Mammary epithelial cell (primary cell): Measurements from ENCODE around the gene CD151.

Experiments used
- EZH2 ChIP-seq: IDR thresholded peaks from 2 replicates; pipeline ENCODE4 v1.6.1; 2012; ENCODE audit warnings: low read length, inconsistent platforms, borderline replicate concordance
- TF ChIP-seq, protein P1 (sequence below), 2 donors: IDR thresholded peaks in 1 of 2; conservative IDR thresholded peaks in 1 of 2; 2 replicates each; pipeline ENCODE4 v1.5.1; 2011 to 2012; ENCODE audit warnings: inconsistent platforms in 2 of 2, low read length in 2 of 2, mild to moderate bottlenecking in 2 of 2, control low read depth in 1 of 2, low read depth in 1 of 2; ENCODE audit not compliant: insufficient read depth in 1 of 2; ENCODE audit errors: extremely low read depth in 1 of 2

DNA sequence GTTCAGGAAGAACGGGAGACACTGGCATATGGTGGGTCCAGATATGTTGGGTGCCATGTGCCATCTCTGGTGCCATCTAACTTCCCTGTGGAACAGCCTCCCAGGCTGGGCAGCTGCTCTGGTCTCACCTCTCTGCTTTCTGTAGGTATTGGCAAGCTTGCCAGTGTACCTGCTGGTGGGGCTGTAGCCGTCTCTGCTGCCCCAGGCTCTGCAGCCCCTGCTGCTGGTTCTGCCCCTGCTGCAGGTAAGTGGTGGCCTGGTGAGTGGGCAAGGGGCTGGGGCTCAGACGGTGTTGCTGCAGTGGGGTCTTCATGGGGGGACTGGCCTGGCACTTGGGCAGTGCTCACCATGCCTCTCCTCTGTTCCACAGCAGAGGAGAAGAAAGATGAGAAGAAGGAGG, 20.4 kb upstream of the CD151 start:
- TF ChIP-seq, protein P1, sequence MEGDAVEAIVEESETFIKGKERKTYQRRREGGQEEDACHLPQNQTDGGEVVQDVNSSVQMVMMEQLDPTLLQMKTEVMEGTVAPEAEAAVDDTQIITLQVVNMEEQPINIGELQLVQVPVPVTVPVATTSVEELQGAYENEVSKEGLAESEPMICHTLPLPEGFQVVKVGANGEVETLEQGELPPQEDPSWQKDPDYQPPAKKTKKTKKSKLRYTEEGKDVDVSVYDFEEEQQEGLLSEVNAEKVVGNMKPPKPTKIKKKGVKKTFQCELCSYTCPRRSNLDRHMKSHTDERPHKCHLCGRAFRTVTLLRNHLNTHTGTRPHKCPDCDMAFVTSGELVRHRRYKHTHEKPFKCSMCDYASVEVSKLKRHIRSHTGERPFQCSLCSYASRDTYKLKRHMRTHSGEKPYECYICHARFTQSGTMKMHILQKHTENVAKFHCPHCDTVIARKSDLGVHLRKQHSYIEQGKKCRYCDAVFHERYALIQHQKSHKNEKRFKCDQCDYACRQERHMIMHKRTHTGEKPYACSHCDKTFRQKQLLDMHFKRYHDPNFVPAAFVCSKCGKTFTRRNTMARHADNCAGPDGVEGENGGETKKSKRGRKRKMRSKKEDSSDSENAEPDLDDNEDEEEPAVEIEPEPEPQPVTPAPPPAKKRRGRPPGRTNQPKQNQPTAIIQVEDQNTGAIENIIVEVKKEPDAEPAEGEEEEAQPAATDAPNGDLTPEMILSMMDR (conservative IDR thresholded peaks at IDR 0.05 in 1 of 2, IDR thresholded peaks at IDR 0.05 in 1 of 2; ENCODE audit: extremely low read depth in 1 of 2, insufficient read depth in 1 of 2, low read depth in 1 of 2, low read length in 2 of 2) = no peak
- no peak for TF ChIP-seq EZH2
